Smooth muscle cell of the brain vasculature (primary cell): ENCODE results near the gene TCF7.

Source experiments
- DNase-seq: peaks from one replicate; pipeline ENCODE4 v3.0.0-alpha.2; 2012; ENCODE audit warnings: low read depth, low spot score

TCF7 gene

DNA sequence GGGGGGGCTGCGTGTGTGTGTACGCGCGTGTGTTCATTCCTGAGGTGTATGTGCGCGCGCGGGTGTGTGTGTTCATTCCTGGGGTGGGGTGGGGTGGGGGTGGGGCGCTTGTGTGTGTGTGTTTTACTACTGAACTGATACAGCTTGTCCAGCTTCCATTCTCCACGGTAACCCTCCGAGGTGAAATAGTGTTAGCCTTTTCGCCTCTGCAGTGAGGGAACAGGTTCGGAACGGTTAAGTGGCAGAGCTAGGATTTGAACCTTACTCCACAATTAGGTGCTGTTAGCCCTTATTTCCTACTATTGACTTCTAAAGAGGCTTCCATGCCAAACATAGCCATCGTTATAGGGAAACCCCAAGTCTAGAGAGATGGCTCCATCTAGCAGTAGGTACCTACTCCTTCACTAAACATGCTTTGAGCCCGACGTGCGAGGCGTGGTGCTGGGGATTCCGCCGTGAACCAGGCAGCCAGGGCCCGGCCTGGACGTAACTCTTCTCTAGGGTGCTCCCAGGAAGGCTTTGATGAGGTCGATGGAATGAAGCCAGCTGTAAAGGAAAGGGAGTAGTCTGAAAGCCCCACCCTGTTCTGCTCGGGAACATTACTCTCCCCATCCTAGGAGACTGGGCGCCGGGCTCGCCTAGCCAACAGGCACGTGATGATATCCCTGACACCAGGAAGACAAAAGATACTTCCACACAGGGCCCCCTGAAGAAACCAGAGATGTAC lies 63.1 kb downstream of the TCF7 start:
- no peak for DNase-seq

GRCh38 chr5:134178096-134178419 lies 63.6 kb downstream of the TCF7 start:
- DNase-seq = no peak

GRCh38 chr5:134183481-134183880 lies 69.0 kb downstream of the TCF7 start:
- no peak for DNase-seq

DNA sequence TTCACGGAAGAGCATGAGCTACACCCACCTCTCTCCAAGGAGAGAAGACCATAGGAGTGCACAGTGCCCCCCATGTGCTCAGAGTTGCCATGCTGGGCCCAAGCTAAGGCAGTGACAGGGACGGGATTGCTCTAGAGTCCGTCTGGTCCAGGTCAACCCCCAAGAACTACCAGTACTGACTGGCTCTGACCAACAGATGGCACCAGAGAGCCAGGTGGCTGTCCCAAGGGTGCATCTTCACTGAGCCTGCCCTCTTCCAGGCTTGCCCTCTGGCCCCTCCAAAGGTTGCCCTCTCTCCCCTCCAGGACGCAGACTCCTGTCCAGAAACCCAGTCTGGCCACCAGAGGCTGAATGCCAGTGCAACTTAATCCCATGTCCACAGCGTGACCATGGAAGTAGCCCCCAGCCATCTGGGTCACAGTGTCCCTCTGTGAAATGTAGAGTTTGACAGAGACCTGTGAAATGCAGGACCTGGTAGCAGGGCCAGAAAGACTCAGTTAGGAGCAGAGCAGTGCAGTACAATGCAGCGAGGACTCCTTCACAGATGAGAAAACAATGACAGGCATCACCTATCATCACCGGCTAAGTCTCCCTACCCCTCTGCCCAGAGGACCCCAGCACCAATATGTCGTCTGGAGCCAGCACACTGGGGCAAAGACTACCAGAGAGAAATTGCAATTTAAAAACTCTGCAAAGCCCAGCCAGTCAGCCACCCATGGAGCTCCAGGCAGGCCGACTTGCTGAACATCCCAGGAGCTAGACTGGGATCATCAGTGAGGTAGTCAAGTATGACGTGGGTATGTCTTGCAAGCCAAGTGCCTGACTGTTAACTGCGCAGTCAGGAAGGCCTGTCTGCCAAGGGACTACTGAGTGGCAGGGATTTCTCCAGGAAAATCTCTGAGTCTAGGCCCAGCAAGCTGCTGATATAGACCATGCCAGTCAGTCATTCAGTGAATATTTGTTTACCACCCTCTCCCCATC lies 70.0 kb downstream of the TCF7 start:
- DNase-seq = no peak

DNA sequence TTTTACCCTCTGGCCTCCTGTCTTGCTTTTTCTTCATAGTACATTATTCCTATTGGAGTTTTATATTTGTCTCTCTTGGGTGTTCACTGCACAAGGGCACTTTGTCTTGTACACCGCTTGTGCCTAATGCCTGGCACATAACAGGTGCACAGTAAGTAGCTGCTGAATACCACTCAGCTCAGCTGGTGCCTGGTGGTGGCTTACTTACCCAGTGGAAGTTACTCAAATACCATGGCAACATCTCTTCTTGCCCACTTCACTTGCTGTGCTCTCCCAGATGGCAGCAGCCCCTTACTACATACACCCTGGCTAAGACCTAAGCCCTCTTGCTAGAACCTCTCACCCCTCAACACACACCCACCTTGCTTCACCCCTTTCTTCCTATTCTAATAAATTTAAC lies 73.6 kb downstream of the TCF7 start:
- no peak for DNase-seq

DNA sequence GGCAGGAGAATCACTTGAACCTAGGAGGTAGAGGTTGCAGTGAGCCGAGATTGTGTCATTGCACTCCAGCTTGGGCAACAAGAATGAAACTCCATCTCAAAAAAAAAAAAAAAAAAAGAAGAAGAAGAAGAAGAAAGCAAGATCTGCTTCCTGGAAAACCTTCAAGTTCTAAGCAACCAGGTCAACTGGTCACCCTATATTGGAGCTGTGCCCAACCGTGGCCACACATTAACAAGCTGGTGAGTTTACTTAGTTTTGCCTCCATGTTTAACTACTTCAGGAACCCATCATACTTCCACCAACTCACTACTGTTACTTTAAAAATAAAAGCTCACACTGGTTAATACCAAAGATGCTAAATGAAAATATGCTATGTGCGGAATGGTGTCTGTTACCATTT lies 74.5 kb downstream of the TCF7 start:
- DNase-seq = no peak

DNA sequence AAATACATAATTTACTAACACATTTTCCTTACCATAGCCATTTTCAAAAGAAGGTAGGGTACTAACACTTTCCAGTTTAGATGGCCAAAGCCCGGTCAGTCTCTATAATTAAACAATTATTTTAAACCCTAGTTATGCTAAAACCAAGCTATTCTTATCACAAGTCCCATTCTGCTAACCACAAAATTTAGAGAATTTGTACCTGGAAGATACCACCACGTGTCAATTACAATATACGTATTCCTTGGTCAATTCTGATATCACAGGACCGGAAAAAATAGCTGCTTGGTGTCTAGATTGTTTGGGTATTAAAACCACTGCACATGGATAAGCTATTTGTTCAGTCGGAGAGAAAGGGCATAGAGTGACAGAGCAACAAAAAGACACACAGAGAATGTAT lies 81.2 kb downstream of the TCF7 start:
- DNase-seq = no peak
